Mucosa of rectum (tissue), 2 donors: ENCODE results near the gene HRAS.
A peak's percentile ranks its signal among the peaks of the same experiment; 100 is the strongest.

Experiments used
- H3K27ac ChIP-seq, 2 donors: one replicate each; pipeline ENCODE4 v1.7.0; 2013; ENCODE audit warnings: inconsistent platforms in 2 of 2, low read depth in 2 of 2, low read length in 2 of 2
- H3K27me3 ChIP-seq, 2 donors: one replicate each; pipeline ENCODE4 v1.7.0; 2013; ENCODE audit warnings: low read length in 2 of 2; ENCODE audit not compliant: control insufficient read depth in 2 of 2, insufficient read depth in 2 of 2
- H3K36me3 ChIP-seq, 2 donors: one replicate each; pipeline ENCODE4 v1.7.0; 2013; ENCODE audit warnings: low read length in 2 of 2; ENCODE audit not compliant: control insufficient read depth in 2 of 2, insufficient read depth in 2 of 2
- H3K4me1 ChIP-seq, 2 donors: one replicate each; pipeline ENCODE4 v1.7.0; 2013; ENCODE audit warnings: low read length in 2 of 2, mild to moderate bottlenecking in 1 of 2; ENCODE audit not compliant: control insufficient read depth in 2 of 2, insufficient read depth in 2 of 2
- H3K4me3 ChIP-seq, 2 donors: one replicate each; pipeline ENCODE4 v1.7.0; 2013; ENCODE audit warnings: low read length in 2 of 2
- H3K9ac ChIP-seq, 2 donors: one replicate each; pipeline ENCODE4 v1.7.0; 2013; ENCODE audit warnings: low read length in 2 of 2, low read depth in 1 of 2, mild to moderate bottlenecking in 1 of 2
- H3K9me3 ChIP-seq, 2 donors: one replicate each; pipeline ENCODE4 v1.7.0; 2013; ENCODE audit warnings: low read length in 2 of 2; ENCODE audit not compliant: control insufficient read depth in 2 of 2
- donor health status: healthy.
- donor health status: Normal muscosa, but diverticular disease.

Gene HRAS

DNA sequence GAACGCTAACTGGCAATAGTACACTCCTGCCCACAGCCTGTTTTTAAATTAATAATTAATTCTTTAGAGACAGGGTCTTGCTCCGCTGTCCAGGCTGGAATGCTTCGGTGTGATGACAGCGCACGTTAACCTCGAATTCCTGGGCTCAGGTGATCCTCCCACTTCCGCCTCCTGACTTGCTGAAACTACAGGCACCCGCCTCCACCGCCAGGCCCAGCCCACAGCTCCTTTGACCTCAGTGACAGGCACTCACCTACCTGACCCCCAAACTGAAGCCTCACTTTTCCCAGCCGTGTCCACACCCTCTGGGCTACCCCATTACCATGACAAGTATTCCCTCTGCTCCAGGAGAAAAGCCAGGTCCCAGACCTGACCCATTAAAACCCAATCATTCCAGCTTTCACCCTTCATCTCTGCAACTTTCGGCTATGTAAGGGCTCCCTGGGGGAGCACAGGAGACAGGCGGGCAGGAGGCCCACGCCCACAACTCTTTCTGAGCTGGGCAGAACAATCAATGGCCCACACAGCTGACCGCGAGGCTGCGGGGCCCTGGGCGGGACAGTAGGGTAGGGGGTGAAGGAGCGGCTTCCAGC is 24.4 kb upstream of the HRAS start:
- Histone ChIP-seq H3K9ac (peak overlapping the region; percentile 77 to 99), H3K9me3 (no peaks in the 10 kb centered on the region), H3K27ac (peak overlapping the region; percentile 98 to 99), H3K36me3 (peaks cover 12 to 18% of the 10 kb centered on the region in 2 donors), H3K4me3 (peak overlapping the region; percentile 65 to 74), H3K4me1 (peaks cover 29 to 39% of the 10 kb centered on the region in 2 donors), H3K27me3 (peaks cover 4 to 6% of the 10 kb centered on the region in 2 donors)

DNA sequence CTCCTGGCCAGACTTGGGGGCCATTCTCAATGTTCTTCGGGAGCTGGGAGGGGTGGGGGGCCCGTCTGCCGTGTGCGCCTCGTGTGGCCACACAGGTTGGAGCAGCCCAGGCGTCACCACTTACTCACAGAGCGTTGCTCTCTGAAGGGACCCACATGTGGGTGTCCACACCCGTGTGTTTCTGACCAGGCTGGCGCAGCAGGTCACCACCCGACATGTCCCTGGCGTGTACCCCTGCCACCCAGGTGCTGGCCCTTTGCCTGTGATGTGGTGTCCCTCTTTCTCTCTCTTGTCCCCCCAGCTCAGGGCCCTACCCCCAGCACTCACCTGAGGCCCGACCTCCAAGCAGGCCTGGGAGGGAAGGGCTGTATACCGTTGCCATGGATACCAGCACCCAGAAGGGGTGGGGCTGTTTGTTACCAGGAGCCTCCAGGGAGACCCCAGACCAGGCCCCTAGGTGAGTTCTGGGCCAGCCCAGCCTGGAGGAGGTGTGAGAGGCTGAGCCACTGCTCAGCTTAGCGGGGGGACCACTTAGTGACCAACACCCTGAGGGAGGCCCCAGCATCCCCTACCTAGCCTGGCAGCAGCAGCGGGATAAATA is 23.7 kb upstream of the HRAS start:
- H3K36me3 ChIP-seq, result peaks cover 9 to 18% of the 10 kb centered on the region in 2 donors
- peak overlapping the region in 1 of 2 donors; percentile 33 for H3K4me3 ChIP-seq
- H3K9me3 ChIP-seq, result no peaks in the 10 kb centered on the region
- H3K27ac ChIP-seq, result peak overlapping the region; percentile 62 to 63
- peaks cover 4 to 6% of the 10 kb centered on the region in 2 donors for H3K27me3 ChIP-seq
- H3K4me1 ChIP-seq, result peaks cover 36 to 45% of the 10 kb centered on the region in 2 donors
- peak overlapping the region in 1 of 2 donors; percentile 19 for H3K9ac ChIP-seq

DNA sequence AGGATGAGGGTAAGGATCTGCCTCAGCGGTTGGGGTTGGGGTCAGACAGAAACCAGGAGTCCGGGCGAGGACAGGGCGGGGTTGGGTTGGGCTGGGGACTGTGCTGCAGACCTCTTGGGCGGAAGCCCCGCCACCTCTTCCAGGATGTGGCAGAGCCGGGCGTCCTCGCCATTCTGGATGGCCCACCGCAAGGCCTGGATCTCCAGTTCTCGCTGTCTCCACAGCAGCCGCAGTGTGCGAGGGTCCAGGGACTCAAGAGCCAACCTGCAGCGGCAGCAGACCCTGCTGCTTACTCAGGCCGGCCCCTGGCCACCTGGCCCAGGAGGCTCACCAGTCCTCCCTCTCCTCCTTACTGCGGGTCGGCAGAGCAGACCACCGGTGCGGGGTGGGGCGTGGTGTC is 23.1 kb upstream of the HRAS start:
- no peak overlapping the region for H3K9ac ChIP-seq
- H3K9me3 ChIP-seq, result no peaks in the 10 kb centered on the region
- H3K27ac ChIP-seq, result no peak overlapping the region
- H3K4me3 ChIP-seq, result no peak overlapping the region
- H3K36me3 ChIP-seq, result peaks cover 4 to 12% of the 10 kb centered on the region in 2 donors
- H3K27me3 ChIP-seq, result peaks cover 4 to 9% of the 10 kb centered on the region in 2 donors
- H3K4me1 ChIP-seq, result peaks cover 39 to 46% of the 10 kb centered on the region in 2 donors

DNA sequence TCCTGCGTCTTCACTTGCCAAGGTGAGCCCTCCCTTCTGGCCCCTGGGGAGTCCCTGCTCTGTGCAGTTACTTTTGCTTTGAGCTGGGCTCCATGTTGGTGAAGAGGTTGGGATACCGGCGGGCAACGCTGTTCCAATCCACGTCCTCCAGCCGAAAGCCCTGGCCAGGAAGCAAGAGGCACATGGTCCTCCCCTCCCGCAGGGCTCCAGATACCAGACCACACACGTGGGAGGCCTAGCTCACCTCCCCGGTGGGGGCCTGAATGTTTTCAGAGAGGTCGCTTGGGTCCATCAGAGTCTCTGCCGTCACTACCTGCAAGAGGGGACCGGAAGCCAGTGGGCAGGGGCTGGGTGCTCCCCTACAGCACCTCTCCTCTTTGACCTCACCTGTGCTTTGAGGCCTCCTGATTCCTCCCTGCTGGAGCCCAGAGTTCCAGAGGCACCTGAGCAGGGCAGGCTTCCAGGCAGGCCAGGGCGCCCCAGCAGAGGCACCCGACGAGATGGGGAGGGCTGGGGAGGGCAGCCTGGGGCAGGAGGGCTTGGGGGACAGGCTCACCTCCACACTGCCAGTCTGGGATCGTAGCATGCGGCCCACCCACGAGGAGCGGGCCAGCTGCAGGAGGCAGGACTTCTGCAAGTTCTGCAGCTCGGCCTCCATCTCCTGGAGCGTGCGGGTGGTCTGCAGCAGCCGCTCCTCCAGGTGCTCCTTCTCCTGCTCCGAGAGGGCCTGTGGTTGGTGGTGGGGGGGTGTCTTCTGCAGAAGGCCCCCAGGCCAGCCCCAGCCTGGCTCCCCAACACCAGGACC is 22.2 kb upstream of the HRAS start:
- no peak overlapping the region for H3K4me3 ChIP-seq
- H3K27me3 ChIP-seq, result peaks cover 4 to 9% of the 10 kb centered on the region in 2 donors
- H3K27ac ChIP-seq, result no peak overlapping the region
- H3K36me3 ChIP-seq, result peaks cover 0 to 3% of the 10 kb centered on the region in 2 donors
- no peak overlapping the region for H3K9ac ChIP-seq
- peaks cover 36 to 38% of the 10 kb centered on the region in 2 donors for H3K4me1 ChIP-seq
- no peaks in the 10 kb centered on the region for H3K9me3 ChIP-seq

DNA sequence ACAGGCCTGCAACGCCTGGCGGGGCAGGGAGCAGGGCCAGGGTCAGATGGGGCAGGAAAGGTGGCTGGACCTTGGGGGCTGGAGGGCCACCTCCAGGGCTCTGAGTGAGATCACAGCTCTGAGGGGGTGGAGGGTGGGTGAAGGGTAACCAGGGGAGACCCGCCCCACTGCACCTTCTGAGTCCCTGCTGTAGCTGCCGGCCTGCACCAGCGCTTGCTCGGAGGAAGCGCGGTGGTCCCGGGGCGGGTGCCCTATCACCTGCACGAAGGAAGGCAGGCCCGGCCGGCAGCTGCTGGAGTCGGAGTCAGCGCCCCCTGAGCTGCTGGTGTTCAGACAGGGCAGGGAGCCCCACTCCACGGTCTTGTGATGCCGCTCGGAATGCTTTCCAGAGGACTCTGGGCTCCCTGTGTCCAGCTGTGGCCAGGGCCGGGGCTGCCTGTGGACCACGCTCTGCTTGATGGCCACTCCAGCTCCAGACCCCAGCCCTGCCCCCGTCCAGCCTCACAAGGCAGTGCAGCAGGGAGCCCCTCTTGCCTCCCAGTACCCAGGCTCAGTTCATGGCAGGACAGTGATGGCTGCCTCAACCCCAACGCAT is 21.4 kb upstream of the HRAS start:
- Histone ChIP-seq H3K27me3 (peaks cover 4 to 9% of the 10 kb centered on the region in 2 donors), H3K27ac (no peak overlapping the region), H3K4me1 (peaks cover 29 to 30% of the 10 kb centered on the region in 2 donors)

DNA sequence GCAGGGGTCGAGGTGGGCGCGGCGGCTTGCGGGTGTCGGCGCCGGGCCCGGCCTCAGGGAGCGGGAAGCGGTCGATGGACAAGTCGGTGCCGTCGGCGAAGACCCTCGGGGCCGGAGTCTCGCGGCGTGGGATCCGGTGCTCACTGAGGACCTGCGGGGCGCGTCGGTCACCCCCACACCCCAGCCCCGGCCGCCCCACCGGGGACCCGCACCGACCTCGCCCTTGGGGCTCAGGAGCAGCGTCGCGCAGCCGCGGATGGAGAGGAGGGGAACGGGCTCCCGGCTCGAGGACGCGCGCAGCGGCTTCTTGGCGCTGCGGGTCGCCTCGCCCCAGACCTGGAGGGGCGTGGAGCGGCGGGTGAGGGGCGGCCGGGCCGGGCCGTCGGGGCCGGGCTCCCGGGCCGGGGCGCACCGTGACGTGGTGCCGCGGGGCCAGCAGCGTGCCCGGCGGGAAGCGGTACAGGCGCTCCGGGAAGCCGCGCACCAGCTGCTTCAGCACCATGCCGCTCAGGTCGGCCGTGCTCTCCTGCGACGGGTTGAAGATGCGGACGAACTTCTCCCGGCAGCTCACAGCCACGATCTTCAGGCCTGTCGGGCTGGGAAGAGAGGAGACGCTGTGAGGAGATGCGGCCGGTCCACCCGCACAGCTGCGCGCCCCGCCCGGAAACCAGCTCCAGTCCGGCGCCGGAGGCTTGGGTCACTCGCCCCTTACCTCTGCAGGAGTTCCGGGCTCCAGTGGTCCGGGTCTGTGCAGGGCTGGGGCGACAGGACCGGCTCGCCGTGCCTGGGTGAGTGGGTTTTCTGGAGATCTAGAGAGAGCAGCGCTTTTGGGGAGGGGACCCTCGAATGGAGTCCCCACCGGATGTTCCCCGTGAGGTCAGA is 20.6 kb upstream of the HRAS start:
- Histone ChIP-seq H3K4me1 (peaks cover 24 to 26% of the 10 kb centered on the region in 2 donors), H3K9ac (no peak overlapping the region), H3K9me3 (no peaks in the 10 kb centered on the region), H3K27ac (no peak overlapping the region), H3K36me3 (no peaks in the 10 kb centered on the region), H3K27me3 (peaks cover 4 to 9% of the 10 kb centered on the region in 2 donors), H3K4me3 (no peak overlapping the region)

More for the DNA sequence above, 21.4 kb upstream of the HRAS start:
- Histone ChIP-seq H3K9ac (no peak overlapping the region), H3K36me3 (no peaks in the 10 kb centered on the region), H3K4me3 (no peak overlapping the region), H3K9me3 (no peaks in the 10 kb centered on the region)

DNA sequence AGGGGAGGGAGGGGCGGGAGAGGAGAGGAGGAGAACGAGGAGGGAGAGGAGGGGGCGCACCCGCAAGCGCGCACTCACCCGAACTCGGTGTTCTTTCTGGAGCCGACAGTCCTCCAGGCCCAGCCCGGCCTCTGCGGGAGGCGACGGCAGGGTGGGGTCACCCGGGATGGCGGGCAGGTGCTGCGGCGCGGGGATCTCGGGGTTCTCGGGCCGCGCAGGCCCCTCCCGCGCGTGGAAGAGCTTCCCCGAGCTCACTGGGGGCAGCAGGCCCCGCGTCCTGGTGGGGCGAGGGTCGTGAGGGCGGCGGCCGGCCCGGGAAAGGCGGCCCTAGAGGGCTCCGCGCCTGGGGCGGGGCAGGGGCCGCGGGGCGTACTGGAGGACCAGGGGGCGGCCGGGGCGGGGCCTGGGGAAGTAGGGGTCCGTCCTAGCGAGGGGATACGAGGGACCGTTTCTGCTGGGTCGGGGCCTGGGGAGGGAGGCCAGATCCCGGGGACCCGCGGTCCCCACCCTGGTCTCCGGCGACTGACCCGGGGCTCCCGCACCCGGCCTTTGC is 19.9 kb upstream of the HRAS start:
- H3K4me1 ChIP-seq, result peaks cover 24% of the 10 kb centered on the region in 2 donors
- peak overlapping the region in 1 of 2 donors; percentile 48 for H3K4me3 ChIP-seq
- no peaks in the 10 kb centered on the region for H3K9me3 ChIP-seq
- no peak overlapping the region for H3K9ac ChIP-seq
- H3K27ac ChIP-seq, result no peak overlapping the region
- H3K36me3 ChIP-seq, result peaks cover 0 to under 1% of the 10 kb centered on the region in 2 donors
- H3K27me3 ChIP-seq, result peaks cover 4 to 9% of the 10 kb centered on the region in 2 donors

DNA sequence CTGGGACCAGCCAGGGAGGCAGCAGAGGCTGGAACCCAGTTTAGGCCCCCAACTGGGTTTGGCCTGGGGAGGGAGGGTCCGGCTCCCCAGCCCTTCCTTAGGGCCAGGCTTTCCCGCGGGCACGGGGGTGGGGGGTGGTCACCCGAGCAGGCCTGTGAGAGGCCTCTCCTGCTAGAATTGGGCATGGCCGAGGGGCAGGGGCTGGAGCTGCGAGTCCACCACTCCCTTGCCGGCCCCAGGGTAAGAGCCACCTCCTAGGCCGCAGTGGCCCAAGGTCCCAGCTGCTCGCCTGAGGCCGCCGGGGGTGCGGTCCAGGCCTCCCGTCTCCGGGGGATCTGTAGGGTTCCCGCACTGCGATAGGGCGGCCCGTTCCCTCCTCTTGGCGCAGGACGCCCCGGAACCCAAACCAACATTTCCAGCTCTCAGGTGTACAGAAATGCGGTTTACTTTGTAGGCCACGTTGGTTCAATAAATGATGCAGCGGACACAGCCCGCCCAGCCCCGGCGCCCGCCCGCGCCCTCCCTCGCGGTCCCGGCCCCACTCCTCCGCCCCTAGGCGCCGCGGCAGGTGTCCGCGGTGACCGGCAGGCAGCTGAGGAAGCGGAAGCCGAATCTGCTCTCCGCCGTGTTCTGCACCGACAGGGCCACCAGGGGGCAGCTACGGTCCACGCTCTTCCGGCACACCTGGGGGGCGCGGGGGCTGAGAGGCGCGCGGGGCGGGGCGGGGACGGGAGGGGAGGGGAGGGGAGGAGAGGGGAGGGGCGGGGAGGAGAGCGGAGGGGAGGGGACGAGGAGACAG is 19.3 kb upstream of the HRAS start:
- Histone ChIP-seq H3K36me3 (peaks cover 0 to 3% of the 10 kb centered on the region in 2 donors), H3K27ac (no peak overlapping the region), H3K4me3 (peak overlapping the region; percentile 37 to 63), H3K27me3 (peaks cover 4 to 9% of the 10 kb centered on the region in 2 donors), H3K4me1 (peaks cover 17 to 19% of the 10 kb centered on the region in 2 donors), H3K9ac (peak overlapping the region; percentile 6 to 62), H3K9me3 (no peaks in the 10 kb centered on the region)
